Fibroblast of peridontal ligament (primary cell): ENCODE data around the gene ITGB3.
A peak's percentile ranks its signal among the peaks of the same experiment; 100 is the strongest.
"Not testable (repeated sequence)": the region's sequence is repeated elsewhere in the genome, so short reads cannot be mapped to it uniquely, and the experiment has no call there.

ENCODE experiments used
- DNase-seq: peaks from one replicate; pipeline ENCODE4 v3.0.0-alpha.2; 2010; ENCODE audit errors: extremely low read depth

ITGB3 gene

GRCh38 chr17:47244697-47245096, 8.9 kb upstream of the ITGB3 start:
- DNase-seq: no peak

GRCh38 chr17:47246120-47246519, 7.5 kb upstream of the ITGB3 start:
- DNase-seq: peak; percentile 58

- DNase-seq: no peak
These were observed 2.8 kb upstream of the ITGB3 start for GRCh38 chr17:47250855-47251254.

GRCh38 chr17:47251421-47251940, 2.1 kb upstream of the ITGB3 start:
- DNase-seq: no peak

GRCh38 chr17:47252209-47252608, 1.4 kb upstream of the ITGB3 start:
- no peak for DNase-seq

- no peak for DNase-seq
These were observed 688 bp upstream of the ITGB3 start for GRCh38 chr17:47252766-47253512.

- DNase-seq: no peak
These were observed 846 bp downstream of the ITGB3 start for GRCh38 chr17:47254403-47254943.

GRCh38 chr17:47257651-47258339, 4.2 kb downstream of the ITGB3 start:
- peak; percentile 88 for DNase-seq

- no peak for DNase-seq
These were observed 9.0 kb downstream of the ITGB3 start for GRCh38 chr17:47262586-47262985.

- no peak for DNase-seq
These were observed 10.5 kb downstream of the ITGB3 start for GRCh38 chr17:47264166-47264565.

GRCh38 chr17:47265983-47266541, 12.4 kb downstream of the ITGB3 start:
- DNase-seq: peak; percentile 70

GRCh38 chr17:47266782-47267181, 13.2 kb downstream of the ITGB3 start:
- peak; percentile 24 for DNase-seq

- peak; percentile 87 for DNase-seq
These were observed 13.8 kb downstream of the ITGB3 start for GRCh38 chr17:47267354-47267828.

- not testable (repeated sequence) for DNase-seq
These were observed 15.3 kb downstream of the ITGB3 start for GRCh38 chr17:47268964-47269363.

GRCh38 chr17:47269561-47270280, 16.1 kb downstream of the ITGB3 start:
- not testable (repeated sequence) for DNase-seq

GRCh38 chr17:47270946-47271705, 17.5 kb downstream of the ITGB3 start:
- DNase-seq: no peak

GRCh38 chr17:47272491-47272890, 18.9 kb downstream of the ITGB3 start:
- DNase-seq: no peak

GRCh38 chr17:47273245-47273644, 19.6 kb downstream of the ITGB3 start:
- DNase-seq: no peak

- DNase-seq: no peak
These were observed 20.9 kb downstream of the ITGB3 start for GRCh38 chr17:47274319-47275069.
